ENCODE data around the gene CYFIP1. TPM values are rescaled to one million over a fixed set of nuclear protein-coding genes. Genes with fewer than 3 reads are reported as not detected.

The CYFIP1 gene
- total and polyA plus RNA-seq, 9 of the 15 experiments (the other 6 are each of a cell fraction or from before 2014, with no cell fraction given), result 3.8 to 59.8 (median 28.3) TPM

DNA sequence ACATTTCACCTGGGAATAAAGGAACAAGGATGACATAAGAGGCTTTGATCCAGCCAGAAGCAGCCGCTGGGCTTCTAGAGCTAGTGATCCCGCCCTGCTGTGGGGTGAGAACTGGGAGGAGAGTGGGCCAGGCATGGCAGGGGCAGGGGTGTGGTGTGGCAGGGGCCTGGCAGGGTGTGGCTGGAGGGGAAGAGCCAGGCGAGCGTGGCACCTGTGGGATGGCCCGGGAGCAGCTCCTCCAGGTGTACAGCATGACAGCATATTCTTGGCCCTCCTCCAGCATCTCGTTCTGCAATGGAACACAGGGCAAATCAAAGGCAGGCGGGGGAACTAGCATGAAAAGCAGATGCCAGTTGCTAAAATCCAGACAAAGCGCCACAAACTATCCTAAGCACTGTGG lies 35.5 kb downstream of the CYFIP1 start:
- ATAC-seq, result no peak
- Histone ChIP-seq H3K4me2 (ENCODE audit: insufficient read depth, low read length) (no peak overlapping the region), H3K4me3 (no peak overlapping the region), H3K9me3 (replicated peaks; ENCODE audit: control insufficient read depth, insufficient read depth, low read depth, low read length) (no peaks in the 10 kb centered on the region), H2AFZ (ENCODE audit: low read depth, low read length) (no peak overlapping the region), H3K36me3 (ENCODE audit: control insufficient read depth, insufficient read depth, low read length) (peaks cover 19% of the 10 kb centered on the region; the same call in 1 of the 3 replicates), H3K4me1 (replicated peaks in 1 of 2; ENCODE audit: control insufficient read depth in 2 of 2, insufficient read depth in 2 of 2, low read length in 2 of 2) (peaks cover 16 to 29% of the 10 kb centered on the region in 2 experiments), H3K9me1 (ENCODE audit: control insufficient read depth, insufficient read depth, low read length) (no peaks in the 10 kb centered on the region), H3K79me2 (ENCODE audit: control insufficient read depth, insufficient read depth, low read length) (peaks cover 20% of the 10 kb centered on the region), H3K9ac (ENCODE audit: insufficient read depth in 1 of 2, low read depth in 2 of 2, low read length in 2 of 2) (no peak overlapping the region), H3K27ac (ENCODE audit: extremely low read depth, low read depth, low read length) (no peak overlapping the region), H4K20me1 (replicated peaks; ENCODE audit: control insufficient read depth, insufficient read depth, low read length) (peaks cover 20% of the 10 kb centered on the region; the same call in 1 of the 2 replicates), H3K27me3 (ENCODE audit: control insufficient read depth in 2 of 2, insufficient read depth in 2 of 2, low read length in 2 of 2) (no peaks in the 10 kb centered on the region)
- POLR2A ChIA-PET, result no interaction called here
- CTCF ChIA-PET (ENCODE audit: low intra/inter-chr PET ratio), result no interaction called here
- 81% methylated on average over 8 of the region's 8 CpGs for WGBS (ENCODE audit: insufficient coverage, low coverage, missing lambda C conversion rate)
- intact Hi-C loops (cut with micrococcal nuclease), result no loop called here
- in situ Hi-C loops (cut with MboI), result no loop called here
- FAIRE-seq, result no peak
- DNase-seq (ENCODE audit: extremely low read depth in 1 of 4, low spot score in 3 of 4), result no peak
- BruUV-seq (replicated peaks), result no TSS peak
- TF ChIP-seq, protein P1, sequence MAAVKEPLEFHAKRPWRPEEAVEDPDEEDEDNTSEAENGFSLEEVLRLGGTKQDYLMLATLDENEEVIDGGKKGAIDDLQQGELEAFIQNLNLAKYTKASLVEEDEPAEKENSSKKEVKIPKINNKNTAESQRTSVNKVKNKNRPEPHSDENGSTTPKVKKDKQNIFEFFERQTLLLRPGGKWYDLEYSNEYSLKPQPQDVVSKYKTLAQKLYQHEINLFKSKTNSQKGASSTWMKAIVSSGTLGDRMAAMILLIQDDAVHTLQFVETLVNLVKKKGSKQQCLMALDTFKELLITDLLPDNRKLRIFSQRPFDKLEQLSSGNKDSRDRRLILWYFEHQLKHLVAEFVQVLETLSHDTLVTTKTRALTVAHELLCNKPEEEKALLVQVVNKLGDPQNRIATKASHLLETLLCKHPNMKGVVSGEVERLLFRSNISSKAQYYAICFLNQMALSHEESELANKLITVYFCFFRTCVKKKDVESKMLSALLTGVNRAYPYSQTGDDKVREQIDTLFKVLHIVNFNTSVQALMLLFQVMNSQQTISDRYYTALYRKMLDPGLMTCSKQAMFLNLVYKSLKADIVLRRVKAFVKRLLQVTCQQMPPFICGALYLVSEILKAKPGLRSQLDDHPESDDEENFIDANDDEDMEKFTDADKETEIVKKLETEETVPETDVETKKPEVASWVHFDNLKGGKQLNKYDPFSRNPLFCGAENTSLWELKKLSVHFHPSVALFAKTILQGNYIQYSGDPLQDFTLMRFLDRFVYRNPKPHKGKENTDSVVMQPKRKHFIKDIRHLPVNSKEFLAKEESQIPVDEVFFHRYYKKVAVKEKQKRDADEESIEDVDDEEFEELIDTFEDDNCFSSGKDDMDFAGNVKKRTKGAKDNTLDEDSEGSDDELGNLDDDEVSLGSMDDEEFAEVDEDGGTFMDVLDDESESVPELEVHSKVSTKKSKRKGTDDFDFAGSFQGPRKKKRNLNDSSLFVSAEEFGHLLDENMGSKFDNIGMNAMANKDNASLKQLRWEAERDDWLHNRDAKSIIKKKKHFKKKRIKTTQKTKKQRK (IDR thresholded peaks at IDR 0.05; ENCODE audit: borderline replicate concordance, low read depth, low read length), result no peak
- TF ChIP-seq ZC3H8 (IDR thresholded peaks at IDR 0.05) (no peak), CREB3 (tag; conservative IDR thresholded peaks at IDR 0.05; ENCODE audit: low read depth) (no peak), TCF7 (IDR thresholded peaks at IDR 0.05; ENCODE audit: borderline replicate concordance) (no peak), GTF2E2 (tag; IDR thresholded peaks at IDR 0.05) (no peak), PHF20 (IDR thresholded peaks at IDR 0.05; ENCODE audit: partially characterized antibody) (no peak), NFE2 (IDR thresholded peaks at IDR 0.05; ENCODE audit: low read depth) (no peak), KLF13 (tag; IDR thresholded peaks at IDR 0.05; ENCODE audit: borderline replicate concordance, low read depth) (no peak), YY1 (IDR thresholded peaks at IDR 0.05; ENCODE audit: borderline replicate concordance in 1 of 3, control insufficient read depth in 1 of 3, extremely low read depth in 1 of 3, insufficient read depth in 3 of 3, insufficient read length in 1 of 3, insufficient replicate concordance in 2 of 3, low read depth in 1 of 3, low read length in 2 of 3) (no peak), RHOXF2B (CRISPR knock-in tag; conservative IDR thresholded peaks at IDR 0.05) (no peak), TCFL5 (CRISPR knock-in tag; conservative IDR thresholded peaks at IDR 0.05) (no peak), BRF1 (IDR thresholded peaks at IDR 0.05; ENCODE audit: borderline replicate concordance, extremely low read depth, insufficient read length) (no peak)

Data from K562 (cell line).